K562 (cell line): ENCODE results near the gene SLC34A3. TPM values are rescaled to one million over a fixed set of nuclear protein-coding genes. Genes with fewer than 3 reads are reported as not detected.

Experiments
- ATAC-seq: fragments of 200-7000 bp; cut with Tn5 transposase; 3 replicates; pipeline ENCODE4 v1.9.1; 2020; ENCODE audit warnings: moderate library complexity
- BruUV-seq: library from RNA; stranded (reverse); fragments of 400-500 nt; replicated peaks from 2 replicates; lab custom pipeline; 2021; lab: Mats Ljungman, UMichigan
- CTCF ChIA-PET: fragments of 300-600 bp; formaldehyde crosslinking; extraction: SDS; loops from one replicate; lab custom pipeline; 2021; ENCODE audit warnings: low intra/inter-chr PET ratio; lab: Yijun Ruan, JAX
- POLR2A ChIA-PET: fragments of 300-600, 350-650 bp; sonication (Branson Sonifier 250); formaldehyde crosslinking; extraction: SDS; loops from one replicate; lab custom pipeline; 2021; ENCODE audit warnings: antibody characterized with exemption, inconsistent platforms; lab: Yijun Ruan, JAX
- DNase-seq, 4 experiments: peaks; one replicate each; pipeline versions ENCODE4 v3.0.0 to v3.0.0-alpha.2; 2011 to 2018; ENCODE audit warnings: low spot score in 3 of 4, mixed read lengths in 3 of 4; ENCODE audit errors: extremely low read depth in 1 of 4
- FAIRE-seq: peaks from 2 replicates; lab custom pipeline; 2011; peaks lifted over from hg19 to GRCh38; lab: Jason Lieb, UNC
- H2AFZ ChIP-seq: 2 replicates; pipeline ENCODE4 v1.6.0; 2011; ENCODE audit warnings: low read depth, low read length, control low read depth, inconsistent platforms
- H3K27ac ChIP-seq: fragments of 200-600 bp; 3 replicates; pipeline ENCODE4 v1.8.0; 2011; ENCODE audit warnings: low read depth, mild to moderate bottlenecking, control low read depth, inconsistent platforms, low read length, moderate library complexity, mixed read lengths; ENCODE audit errors: extremely low read depth
- H3K27me3 ChIP-seq, 2 experiments: fragments of 300-600 bp in 1 of 2; 2 replicates in 1 of 2; 3 replicates in 1 of 2; pipeline versions ENCODE4 v1.6.0 to v1.8.0; 2011; ENCODE audit warnings: inconsistent platforms in 2 of 2, low read length in 2 of 2, mild to moderate bottlenecking in 1 of 2, mixed read lengths in 1 of 2, moderate library complexity in 1 of 2; ENCODE audit not compliant: control insufficient read depth in 2 of 2, insufficient read depth in 2 of 2
- H3K36me3 ChIP-seq: fragments of 300-600 bp; 3 replicates; pipeline ENCODE4 v1.8.0; 2011; ENCODE audit warnings: mild to moderate bottlenecking, low read length, inconsistent platforms; ENCODE audit not compliant: control insufficient read depth, insufficient read depth
- H3K4me1 ChIP-seq, 2 experiments: fragments of 200-600 bp in 1 of 2; replicated peaks in 1 of 2; 2 replicates in 1 of 2; 3 replicates in 1 of 2; pipeline versions ENCODE4 v1.5.1 to v1.8.0; 2011; ENCODE audit warnings: inconsistent platforms in 2 of 2, low read length in 2 of 2, mild to moderate bottlenecking in 1 of 2, mixed read lengths in 1 of 2, moderate library complexity in 1 of 2; ENCODE audit not compliant: control insufficient read depth in 2 of 2, insufficient read depth in 2 of 2
- H3K4me2 ChIP-seq: 2 replicates; pipeline ENCODE4 v1.6.1; 2011; ENCODE audit warnings: low read length, control low read depth, inconsistent platforms, mixed read lengths; ENCODE audit not compliant: insufficient read depth
- H3K4me3 ChIP-seq: fragments of 200-600 bp; sonication (generic), shearing (Covaris generic); 2 replicates; pipeline ENCODE4 v1.5.1; 2016; ENCODE audit warnings: control low read depth, inconsistent platforms
- H3K79me2 ChIP-seq: fragments of 200-600 bp; 3 replicates; pipeline ENCODE4 v1.8.0; 2011; ENCODE audit warnings: low read length, inconsistent platforms; ENCODE audit not compliant: control insufficient read depth, insufficient read depth
- H3K9ac ChIP-seq, 2 experiments: 2 replicates each; pipeline versions ENCODE4 v1.6.0 to v1.6.1; 2011; ENCODE audit warnings: low read depth in 2 of 2, low read length in 2 of 2, control low read depth in 1 of 2, inconsistent platforms in 1 of 2, mild to moderate bottlenecking in 1 of 2, mixed read lengths in 1 of 2; ENCODE audit not compliant: insufficient read depth in 1 of 2
- H3K9me1 ChIP-seq: one replicate; pipeline ENCODE4 v1.6.0; 2011; ENCODE audit warnings: inconsistent platforms, mild to moderate bottlenecking, low read length, moderate library complexity; ENCODE audit not compliant: control insufficient read depth, insufficient read depth
- H3K9me3 ChIP-seq: replicated peaks from 2 replicates; pipeline ENCODE4 v1.5.1; 2011; ENCODE audit warnings: low read depth, low read length, inconsistent platforms; ENCODE audit not compliant: control insufficient read depth, insufficient read depth
- H4K20me1 ChIP-seq: replicated peaks from 2 replicates; pipeline ENCODE4 v1.6.1; 2011; ENCODE audit warnings: low read length, inconsistent platforms, mixed read lengths; ENCODE audit not compliant: control insufficient read depth, insufficient read depth
- BCLAF1 ChIP-seq, 2 experiments: fragments of 450-650 bp in 1 of 2; IDR thresholded peaks; 2 replicates each; pipeline ENCODE4 v1.6.1; 2011 to 2017; ENCODE audit warnings: low read depth in 2 of 2, antibody characterized with exemption in 1 of 2, borderline replicate concordance in 1 of 2, low read length in 1 of 2, mild to moderate bottlenecking in 1 of 2, mixed read lengths in 1 of 2; ENCODE audit not compliant: control insufficient read depth in 1 of 2
- DIDO1 ChIP-seq: fragments of 450-650 bp; IDR thresholded peaks from 2 replicates; pipeline ENCODE4 v1.6.1; 2016; ENCODE audit warnings: low read depth, missing biosample characterization, missing genetic modification characterization
- E2F6 ChIP-seq, 2 experiments: IDR thresholded peaks; 2 replicates each; pipeline ENCODE4 v1.6.1; 2011; ENCODE audit warnings: borderline replicate concordance in 1 of 2, control low read depth in 1 of 2, low read depth in 1 of 2, low read length in 1 of 2, mild to moderate bottlenecking in 1 of 2, mixed read lengths in 1 of 2, moderate library complexity in 1 of 2; ENCODE audit not compliant: insufficient read depth in 1 of 2, insufficient read length in 1 of 2, poor library complexity in 1 of 2, severe bottlenecking in 1 of 2; ENCODE audit errors: extremely low read depth in 1 of 2
- FOXP1 ChIP-seq: sonication (generic); formaldehyde crosslinking; IDR thresholded peaks from 2 replicates; pipeline ENCODE4 v1.8.0; 2022; ENCODE audit warnings: mild to moderate bottlenecking, missing genetic modification reagents
- HMGN3 ChIP-seq: IDR thresholded peaks from 2 replicates; pipeline ENCODE4 v1.6.1; 2011; ENCODE audit warnings: borderline replicate concordance, low read depth, mild to moderate bottlenecking, mixed read lengths, low read length; ENCODE audit not compliant: insufficient read length; ENCODE audit errors: extremely low read depth
- MAFF ChIP-seq: IDR thresholded peaks from 2 replicates; pipeline ENCODE4 v1.6.1; 2012; ENCODE audit warnings: low read length, improper control_type of control experiment
- MED1 ChIP-seq: sonication (generic); formaldehyde crosslinking; IDR thresholded peaks from 2 replicates; pipeline ENCODE4 v1.8.1; 2023; ENCODE audit warnings: missing genetic modification reagents, borderline replicate concordance
- POLR2AphosphoS5 ChIP-seq: IDR thresholded peaks from 2 replicates; pipeline ENCODE4 v1.6.1; 2011; ENCODE audit warnings: mild to moderate bottlenecking, low read depth, low read length, moderate library complexity; ENCODE audit not compliant: control insufficient read depth, insufficient read depth
- POLR2G ChIP-seq: fragments of 200-400 bp; formaldehyde crosslinking; IDR thresholded peaks from 2 replicates; pipeline ENCODE4 v1.6.1; 2017; ENCODE audit warnings: low read depth, mild to moderate bottlenecking, antibody characterized with exemption, low read length, moderate library complexity
- RBFOX2 ChIP-seq: fragments of 200-400 bp; formaldehyde crosslinking; IDR thresholded peaks from 2 replicates; pipeline ENCODE4 v1.6.1; 2017; ENCODE audit warnings: low read depth, mild to moderate bottlenecking, low read length, moderate library complexity
- SETDB1 ChIP-seq: IDR thresholded peaks from one replicate; pipeline ENCODE4 v1.6.1; 2012; ENCODE audit warnings: low read length, control low read depth, inconsistent platforms
- THRA ChIP-seq: fragments of 450-650 bp; IDR thresholded peaks from 2 replicates; pipeline ENCODE4 v1.6.1; 2017; ENCODE audit warnings: mild to moderate bottlenecking, moderate library complexity
- ZC3H4 ChIP-seq: sonication (generic); formaldehyde crosslinking; IDR thresholded peaks from 2 replicates; pipeline ENCODE4 v1.9.0; 2021; ENCODE audit warnings: missing genetic modification reagents, borderline replicate concordance
- ZNF507 ChIP-seq: conservative IDR thresholded peaks from 2 replicates; pipeline ENCODE4 v1.6.1; 2017; ENCODE audit warnings: missing genetic modification characterization, missing compliant biosample characterization
- ZNF699 ChIP-seq: fragments of 250-450 bp; sonication (Bioruptor Pico); IDR thresholded peaks from 2 replicates; pipeline ENCODE4 v1.8.0; 2021; ENCODE audit warnings: mild to moderate bottlenecking, moderate library complexity; ENCODE audit not compliant: insufficient replicate concordance
- WGBS: fragments of 100-300 bp; shearing (Covaris generic); methylation state at CpG from one replicate; pipeline ENCODE4 v1.1.6; 2016; ENCODE audit warnings: low coverage, mixed read lengths; ENCODE audit not compliant: insufficient coverage; ENCODE audit errors: missing lambda C conversion rate; 5-methylcytosine and 5-hydroxymethylcytosine counted together
- in situ Hi-C: fragments of 300-500 bp; cut with MboI; formaldehyde crosslinking; loops from 4 replicates; pipeline ENCODE4 v1.15.0; 2018; ENCODE audit warnings: inconsistent platforms, mixed read lengths
- intact Hi-C: fragments of 100-400 bp; cut with micrococcal nuclease; formaldehyde crosslinking; loops from 2 replicates; pipeline ENCODE4 v1.14.2; 2022
- polyA plus RNA-seq, 8 experiments: library from polyadenylated mRNA; depleted of rRNA in 4 of 8; stranded (reverse) in 5 of 8; unstranded in 3 of 8; fragments of >200 nt; fragmentation: Nextera tagmentation in 2 of 8; fragmentation: Illumina TruSeq in 1 of 8; extraction: Ambion mirVana in 2 of 8; extraction: Trizol in 1 of 8; gene quantifications; 2 replicates each; pipeline versions ENCODE4 v1.2.1 to v1.2.3, GENCODE V29; 2011 to 2014; ENCODE audit warnings: inconsistent platforms in 1 of 8, missing spikeins in 1 of 8
- total RNA-seq, 7 experiments: library from RNA; depleted of rRNA in 6 of 7; stranded (reverse); fragments of >200 nt in 6 of 7; fragmentation: Illumina TruSeq in 2 of 7; extraction: Trizol in 2 of 7; gene quantifications; 2 replicates each; pipeline versions ENCODE4 v1.2.1 to v1.2.3, GENCODE V29; 2011 to 2021; ENCODE audit warnings: low replicate concordance in 1 of 7

Gene SLC34A3
- total and polyA plus RNA-seq, 9 of the 15 experiments (the other 6 are each of a cell fraction or from before 2014, with no cell fraction given): not detected

- ChIA-PET POLR2A (interaction anchor here (0.6 to 1.3 kb wide), 6 partner anchors 41 to 232 kb away, joined by 3 to 5 read pairs (median 4); partner anchors contain the start of gene TOR4A), CTCF (interaction anchor here (0.8 to 1.6 kb wide), 4 partner anchors 19 to 190 kb away, joined by 3 to 7 read pairs (median 4); partner anchors contain the start of genes NELFB and NPDC1)
- Histone ChIP-seq H3K4me1 (peaks cover 16 to 91% of the 10 kb centered on the region in 2 experiments), H3K9ac (peak overlapping the region; percentile 10 to 88; a peak in 3 of 4 replicates), H3K36me3 (peaks cover 8% of the 10 kb centered on the region; the same call in 1 of the 3 replicates), H3K4me3 (no peak overlapping the region), H3K9me3 (no peaks in the 10 kb centered on the region)
- no TSS peak for BruUV-seq
- in situ Hi-C loops (loop anchor here (25.0 kb wide), 1 partner anchor 450 kb away; the partner anchor contains the start of genes CCDC183 and TMEM141), intact Hi-C loops (no loop called here)
- FAIRE-seq (no peak), DNase-seq (no peak)
- TF ChIP-seq POLR2G (peak; percentile 10), RBFOX2 (peak; percentile 30; the same call in 1 of the 2 replicates), DIDO1 (tag) (no peak), ZNF699 (no peak), MAFF (no peak), FOXP1 (CRISPR knock-in tag) (no peak), BCLAF1 (IDR thresholded peaks at IDR 0.05; ENCODE audit: borderline replicate concordance in 1 of 2, control insufficient read depth in 1 of 2, low read depth in 2 of 2, low read length in 1 of 2) (no peak), MED1 (0 out of 2 replicates have a peak, but pooled peaks have one; percentile 56), ZNF507 (tag) (no peak), SETDB1 (no peak), HMGN3 (no peak), POLR2AphosphoS5 (no peak), ZC3H4 (CRISPR knock-in tag) (0 out of 2 replicates have a peak, but pooled peaks have one; percentile 19), E2F6 (IDR thresholded peaks at IDR 0.05; ENCODE audit: borderline replicate concordance in 1 of 2, extremely low read depth in 1 of 2, insufficient read depth in 1 of 2, insufficient read length in 1 of 2, low read depth in 1 of 2, low read length in 1 of 2, poor library complexity in 1 of 2, severe bottlenecking in 1 of 2) (no peak), THRA (no peak)
- TF ChIP-seq, all 486 proteins: peak for 4
- 47% methylated on average over 5 of the region's 11 CpGs for WGBS
- no peak for ATAC-seq
- Histone ChIP-seq H3K4me2 (no peak overlapping the region; the same call in 1 of the 2 replicates), H3K9me1 (peaks cover 5% of the 10 kb centered on the region), H3K27me3 (no peaks in the 10 kb centered on the region), H2AFZ (no peak overlapping the region), H3K79me2 (peaks cover 35% of the 10 kb centered on the region), H4K20me1 (peaks cover 5% of the 10 kb centered on the region), H3K27ac (no peak overlapping the region; the same call in 2 of the 3 replicates)
Measured at GRCh38 chr9:137236936-137237421, 6.3 kb downstream of the SLC34A3 start.
